ENCODE measurements around the gene CCDC27. TPM values are rescaled to one million over a fixed set of nuclear protein-coding genes. Genes with fewer than 3 reads are reported as not detected.

CCDC27 gene
- total and polyA plus RNA-seq, 2 donors (not counting 1 experiment from before 2014, with no cell fraction given): not detected

GRCh38 chr1:3787745-3788605, 35.7 kb downstream of the CCDC27 start:
- ChIA-PET POLR2A (no interaction called here), CTCF (interaction anchor here (1.1 kb wide), 1 partner anchor 63 kb away, joined by 3 read pairs; no protein-coding TSS in a partner anchor)

More at GRCh38 chr1:3787745-3788605, 35.7 kb downstream of the CCDC27 start:
- no peak overlapping the region for H3K4me2 ChIP-seq (replicated peaks; ENCODE audit: low read depth, low read length, poor library complexity, severe bottlenecking)
- H3K9ac ChIP-seq (ENCODE audit: low read length): no peak overlapping the region
- TF ChIP-seq CTCF (IDR thresholded peaks at IDR 0.05) (no peak), EZH2 (IDR thresholded peaks at IDR 0.05; ENCODE audit: borderline replicate concordance, insufficient read depth, low read depth, low read length, poor library complexity, severe bottlenecking) (no peak)
- WGBS (ENCODE audit: insufficient coverage): 84% methylated on average over 26 of the region's 26 CpGs
- peaks cover 11% of the 10 kb centered on the region for H3K4me1 Mint-ChIP-seq
- no peaks in the 10 kb centered on the region for H3K9me3 Mint-ChIP-seq (ENCODE audit: insufficient read depth)
- peaks cover 0 to 51% of the 10 kb centered on the region in 2 experiments for H3K36me3 ChIP-seq (replicated peaks in 1 of 2; ENCODE audit: control extremely low read depth in 1 of 2, control insufficient read depth in 1 of 2, extremely low read depth in 1 of 2, insufficient read depth in 2 of 2, low read length in 1 of 2)
- DNase-seq (no peak), ATAC-seq (ENCODE audit: low read depth) (no peak)
- H3K27me3 ChIP-seq (replicated peaks in 1 of 4; ENCODE audit: control extremely low read depth in 1 of 4, control insufficient read depth in 3 of 4, insufficient read depth in 4 of 4, low read length in 3 of 4): no peaks in the 10 kb centered on the region
- H3K79me2 ChIP-seq (ENCODE audit: control insufficient read depth, insufficient read depth, low read length): peaks cover 50% of the 10 kb centered on the region
- H3K4me1 ChIP-seq (ENCODE audit: control insufficient read depth in 2 of 2, insufficient read depth in 2 of 2, low read length in 2 of 2): no peaks in the 10 kb centered on the region
- no peak overlapping the region for H3K27ac Mint-ChIP-seq
- H3K4me3 Mint-ChIP-seq: no peak overlapping the region
- no peaks in the 10 kb centered on the region for H3K27me3 Mint-ChIP-seq
- intact Hi-C loops (cut with micrococcal nuclease): no loop called here
- peaks cover 65% of the 10 kb centered on the region for H4K20me1 ChIP-seq (ENCODE audit: control insufficient read depth, insufficient read depth, low read length, poor library complexity, severe bottlenecking)
- H3K4me3 ChIP-seq (ENCODE audit: control extremely low read depth in 1 of 5, extremely low read depth in 1 of 5, insufficient read depth in 1 of 5, low read depth in 2 of 5, low read length in 4 of 5): no peak overlapping the region
- H2AFZ ChIP-seq (ENCODE audit: insufficient read depth, low read depth, low read length, poor library complexity, severe bottlenecking): no peak overlapping the region
- no peak overlapping the region for H3K27ac ChIP-seq (ENCODE audit: low read length in 2 of 2)
- H3K9me3 ChIP-seq (ENCODE audit: control extremely low read depth in 1 of 3, control insufficient read depth in 2 of 3, insufficient read depth in 1 of 3, low read length in 2 of 3): no peaks in the 10 kb centered on the region
